ENCODE results near the gene SPTLC3. TPM values are rescaled to one million over a fixed set of nuclear protein-coding genes. Genes with fewer than 3 reads are reported as not detected.

Gene SPTLC3
- total and polyA plus RNA-seq, 2 experiments from 2014 or later = 0.52 to 0.66 TPM

- no peak for DNase-seq (ENCODE audit: low spot score)
- Histone ChIP-seq H3K4me2 (no peak overlapping the region), H3K79me2 (replicated peaks; ENCODE audit: insufficient read depth) (no peaks in the 10 kb centered on the region), H3K27me3 (ENCODE audit: insufficient read depth) (no peaks in the 10 kb centered on the region), H3K27ac (ENCODE audit: low read depth) (no peak overlapping the region), H2AFZ (no peak overlapping the region), H4K20me1 (replicated peaks; ENCODE audit: insufficient read depth) (no peaks in the 10 kb centered on the region), H3K36me3 (ENCODE audit: insufficient read depth) (no peaks in the 10 kb centered on the region), H3K9me2 (ENCODE audit: insufficient read depth) (0 out of 2 replicates have a peak, but pooled peaks cover 3% of the 10 kb centered on the region), H3F3A (replicated peaks; ENCODE audit: low read depth) (no peaks in the 10 kb centered on the region), H3K4me1 (ENCODE audit: insufficient read depth) (no peaks in the 10 kb centered on the region), H3K4me3 (no peak overlapping the region)
- no peak overlapping the region for H3K27ac Mint-ChIP-seq
- no peak for ATAC-seq
- no peaks in the 10 kb centered on the region for H3K36me3 Mint-ChIP-seq (ENCODE audit: low read depth)
- no peak for TF ChIP-seq JUNB (IDR thresholded peaks at IDR 0.05; ENCODE audit: unreplicated experiment)
- TF ChIP-seq NANOG (IDR thresholded peaks at IDR 0.05; ENCODE audit: borderline replicate concordance) = no peak
- peaks cover 4% of the 10 kb centered on the region; the same call in 2 of the 3 replicates for H3K4me1 Mint-ChIP-seq
- H3K27me3 Mint-ChIP-seq (ENCODE audit: insufficient read depth, low read depth, poor library complexity) = peaks cover 3% of the 10 kb centered on the region
- no peaks in the 10 kb centered on the region for H3K9me3 Mint-ChIP-seq
- no peak overlapping the region for H3K4me3 Mint-ChIP-seq
Measured at GRCh38 chr20:13046409-13046808, 37.6 kb downstream of the SPTLC3 start.

GRCh38 chr20:13054011-13054410 lies 45.2 kb downstream of the SPTLC3 start:
- Mint-ChIP-seq H3K9me3 (no peaks in the 10 kb centered on the region), H3K27me3 (ENCODE audit: insufficient read depth, low read depth, poor library complexity) (no peaks in the 10 kb centered on the region), H3K4me3 (no peak overlapping the region), H3K4me1 (peaks cover 7% of the 10 kb centered on the region), H3K27ac (no peak overlapping the region), H3K36me3 (ENCODE audit: low read depth) (no peaks in the 10 kb centered on the region; the same call in 2 of the 3 replicates)
- ATAC-seq = no peak
- Histone ChIP-seq H4K20me1 (replicated peaks; ENCODE audit: insufficient read depth) (no peaks in the 10 kb centered on the region), H3F3A (replicated peaks; ENCODE audit: low read depth) (no peaks in the 10 kb centered on the region), H3K4me3 (no peak overlapping the region), H3K4me1 (ENCODE audit: insufficient read depth) (peaks cover 13% of the 10 kb centered on the region), H3K36me3 (ENCODE audit: insufficient read depth) (no peaks in the 10 kb centered on the region), H3K4me2 (no peak overlapping the region), H3K79me2 (replicated peaks; ENCODE audit: insufficient read depth) (no peaks in the 10 kb centered on the region), H2AFZ (no peak overlapping the region), H3K27ac (ENCODE audit: low read depth) (no peak overlapping the region), H3K27me3 (ENCODE audit: insufficient read depth) (no peaks in the 10 kb centered on the region), H3K9me2 (ENCODE audit: insufficient read depth) (peaks cover 12% of the 10 kb centered on the region; the same call in 1 of the 2 replicates)
- DNase-seq (ENCODE audit: low spot score) = no peak
- no peak for TF ChIP-seq JUNB (IDR thresholded peaks at IDR 0.05; ENCODE audit: unreplicated experiment)
- no peak for TF ChIP-seq CREB1 (CRISPR knock-in tag; IDR thresholded peaks at IDR 0.05; ENCODE audit: low read depth)
- no peak for TF ChIP-seq EZH2 (IDR thresholded peaks at IDR 0.05; ENCODE audit: low read depth, unreplicated experiment)
- no peak for TF ChIP-seq CTCF (conservative IDR thresholded peaks at IDR 0.05; ENCODE audit: low read depth in 2 of 2)
- TF ChIP-seq REST (IDR thresholded peaks at IDR 0.05; ENCODE audit: unreplicated experiment) = no peak
- TF ChIP-seq STAT1 (IDR thresholded peaks at IDR 0.05; ENCODE audit: unreplicated experiment) = no peak
- TF ChIP-seq EZH2phosphoT487 (IDR thresholded peaks at IDR 0.05; ENCODE audit: unreplicated experiment) = no peak
- no peak for TF ChIP-seq POLR2AphosphoS5 (IDR thresholded peaks at IDR 0.05; ENCODE audit: low read depth)
- no peak for TF ChIP-seq ZNF331 (CRISPR knock-in tag; IDR thresholded peaks at IDR 0.05; ENCODE audit: low read depth)
- TF ChIP-seq ETS1 (IDR thresholded peaks at IDR 0.05) = no peak
- no peak for TF ChIP-seq ZNF114 (CRISPR knock-in tag; IDR thresholded peaks at IDR 0.05)
